Measurements from ENCODE around the gene POU2F2. TPM values are rescaled to one million over a fixed set of nuclear protein-coding genes. Genes with fewer than 3 reads are reported as not detected.

Gene POU2F2
- total and polyA plus RNA-seq, 2 experiments from 2014 or later: 1.5 to 3.0 TPM

DNA sequence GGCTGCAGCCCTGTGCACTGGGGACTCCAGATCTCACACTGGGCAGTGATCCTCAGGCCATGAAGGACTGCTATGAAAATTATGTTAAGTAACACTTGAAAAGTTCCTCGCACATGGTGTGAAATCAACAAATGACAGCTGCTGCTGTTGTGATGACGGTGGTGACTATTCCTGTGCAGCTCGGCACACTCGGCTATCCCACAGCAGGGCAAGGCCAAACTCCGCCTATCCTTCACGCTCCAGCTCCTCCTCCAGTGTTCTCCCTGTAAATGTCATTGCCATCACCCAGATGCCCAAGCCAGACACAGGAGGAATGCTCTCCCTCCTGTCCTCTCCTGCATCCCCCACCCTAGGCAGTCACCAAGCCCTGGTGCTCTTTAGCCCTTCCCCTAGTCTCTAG is 93.6 kb downstream of the POU2F2 start:
- Histone ChIP-seq H3K36me3 (ENCODE audit: low read depth) (no peaks in the 10 kb centered on the region), H3K79me2 (ENCODE audit: insufficient read depth) (no peaks in the 10 kb centered on the region), H2AFZ (no peak overlapping the region), H3K27me3 (replicated peaks; ENCODE audit: insufficient read depth) (no peaks in the 10 kb centered on the region), H3K9ac (no peak overlapping the region), H3K4me3 (no peak overlapping the region), H3K27ac (no peak overlapping the region), H3K9me3 (ENCODE audit: low read depth) (no peaks in the 10 kb centered on the region), H3K9me2 (ENCODE audit: insufficient read depth) (no peaks in the 10 kb centered on the region), H3K4me1 (ENCODE audit: insufficient read depth) (no peaks in the 10 kb centered on the region), H3F3A (ENCODE audit: insufficient read depth) (no peaks in the 10 kb centered on the region), H4K20me1 (ENCODE audit: insufficient read depth) (no peaks in the 10 kb centered on the region), H3K4me2 (ENCODE audit: unreplicated experiment) (no peak overlapping the region)
- 58% methylated on average over 6 of the region's 6 CpGs for WGBS, 2 experiments (ENCODE audit: low coverage in 1 of 2, low lambda C conversion rate in 2 of 2, missing lambda C conversion rate in 2 of 2)
- DNase-seq: no peak
- no peak for TF ChIP-seq EZH2phosphoT487 (IDR thresholded peaks at IDR 0.05; ENCODE audit: insufficient read depth, low read depth)
- no peak for TF ChIP-seq EZH2 (IDR thresholded peaks at IDR 0.05; ENCODE audit: insufficient read depth, poor library complexity, severe bottlenecking)
- in situ Hi-C loops (cut with MboI): no loop called here

DNA sequence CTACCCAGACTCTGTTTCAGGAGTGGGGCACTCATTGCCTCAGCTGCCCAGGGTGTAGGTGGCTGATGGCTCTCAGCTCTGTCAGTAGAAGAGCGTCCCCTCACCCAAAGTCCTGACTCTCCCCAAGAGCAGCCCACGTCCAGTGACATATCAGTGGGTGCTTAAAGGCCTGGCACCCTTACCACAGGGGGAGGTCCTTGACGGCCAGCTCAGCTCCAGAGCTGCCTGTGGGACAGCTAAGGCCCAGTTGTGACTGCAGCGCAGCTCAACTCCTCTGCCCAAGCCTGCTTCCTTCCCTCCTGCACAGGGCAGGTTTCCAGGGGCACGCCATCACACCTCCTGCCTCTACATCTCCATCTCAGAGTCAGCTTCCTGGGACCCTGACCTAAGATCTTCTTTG is 94.6 kb downstream of the POU2F2 start:
- H3K9me2 ChIP-seq (ENCODE audit: insufficient read depth): no peaks in the 10 kb centered on the region
- H3K79me2 ChIP-seq (ENCODE audit: insufficient read depth): no peaks in the 10 kb centered on the region
- no peak for DNase-seq
- in situ Hi-C loops (cut with MboI): no loop called here
- H3K4me3 ChIP-seq: no peak overlapping the region
- H4K20me1 ChIP-seq (ENCODE audit: insufficient read depth): no peaks in the 10 kb centered on the region
- WGBS, 2 experiments (ENCODE audit: low coverage in 1 of 2, low lambda C conversion rate in 2 of 2, missing lambda C conversion rate in 2 of 2): 52 to 60% methylated on average over 5 of the region's 5 CpGs
- H3F3A ChIP-seq (ENCODE audit: insufficient read depth): no peaks in the 10 kb centered on the region
- no peak for TF ChIP-seq EZH2 (IDR thresholded peaks at IDR 0.05; ENCODE audit: insufficient read depth, poor library complexity, severe bottlenecking)
- H3K9ac ChIP-seq: no peak overlapping the region
- no peak overlapping the region for H3K4me2 ChIP-seq (ENCODE audit: unreplicated experiment)
- no peaks in the 10 kb centered on the region for H3K36me3 ChIP-seq (ENCODE audit: low read depth)
- H3K27me3 ChIP-seq (replicated peaks; ENCODE audit: insufficient read depth): no peaks in the 10 kb centered on the region
- no peak overlapping the region for H3K27ac ChIP-seq
- no peaks in the 10 kb centered on the region for H3K4me1 ChIP-seq (ENCODE audit: insufficient read depth)
- no peaks in the 10 kb centered on the region for H3K9me3 ChIP-seq (ENCODE audit: low read depth)
- no peak overlapping the region for H2AFZ ChIP-seq

Small RNAs within 50 kb of the gene (microRNA-seq; reads per million reads assigned to microRNA genes)
- not detected for gene MIR4323 (ENCODE audit: borderline number of aligned reads)

Small RNAs within 50 kb of the gene (small RNA-seq; reads per million reads assigned to genes)
- not detected for gene MIR4323 (ENCODE audit: low read depth, low replicate concordance)

Other genes starting within 250 kb of the POU2F2 start
- 44.6 and 46.2 TPM in 2 replicates for gene ARHGEF1, start 249.3 kb downstream of the POU2F2 start, total RNA-seq (2014; rRNA removed; shearing (Covaris generic))
- gene ARHGEF1, start 249.3 kb downstream of the POU2F2 start, polyA plus RNA-seq (2016; fragmentation: Nextera tagmentation; extraction: Ambion mirVana): 44.3 and 49.6 TPM in 2 replicates
- not detected in 2 replicates for gene ERFL, start 204.0 kb downstream of the POU2F2 start, total RNA-seq (2014; rRNA removed; shearing (Covaris generic))
- gene ERFL, start 204.0 kb downstream of the POU2F2 start, polyA plus RNA-seq (2016; fragmentation: Nextera tagmentation; extraction: Ambion mirVana): not detected in 2 replicates
- 294 and 405 TPM in 2 replicates for gene RABAC1, start 173.1 kb downstream of the POU2F2 start, total RNA-seq (2014; rRNA removed; shearing (Covaris generic))
- 470 and 473 TPM in 2 replicates for gene RABAC1, start 173.1 kb downstream of the POU2F2 start, polyA plus RNA-seq (2016; fragmentation: Nextera tagmentation; extraction: Ambion mirVana)
- gene ATP1A3, start 138.2 kb downstream of the POU2F2 start, total RNA-seq (2014; rRNA removed; shearing (Covaris generic)): 0.11 and 0.63 TPM in 2 replicates
- 0.34 and 0.36 TPM in 2 replicates for gene ATP1A3, start 138.2 kb downstream of the POU2F2 start, polyA plus RNA-seq (2016; fragmentation: Nextera tagmentation; extraction: Ambion mirVana)
- gene GRIK5, start 62.2 kb downstream of the POU2F2 start, total RNA-seq (2014; rRNA removed; shearing (Covaris generic)): not detected in 2 replicates
- gene GRIK5, start 62.2 kb downstream of the POU2F2 start, polyA plus RNA-seq (2016; fragmentation: Nextera tagmentation; extraction: Ambion mirVana): not detected in 2 replicates
- 16.1 and 19.5 TPM in 2 replicates for gene ZNF574, start 56.3 kb downstream of the POU2F2 start, total RNA-seq (2014; rRNA removed; shearing (Covaris generic))
- gene ZNF574, start 56.3 kb downstream of the POU2F2 start, polyA plus RNA-seq (2016; fragmentation: Nextera tagmentation; extraction: Ambion mirVana): 14.8 and 16.6 TPM in 2 replicates
- 27.8 and 34.7 TPM in 2 replicates for gene DEDD2, start 85.2 kb upstream of the POU2F2 start, total RNA-seq (2014; rRNA removed; shearing (Covaris generic))
- 21.1 and 22.5 TPM in 2 replicates for gene DEDD2, start 85.2 kb upstream of the POU2F2 start, polyA plus RNA-seq (2016; fragmentation: Nextera tagmentation; extraction: Ambion mirVana)
- gene ZNF526, start 87.9 kb upstream of the POU2F2 start, total RNA-seq (2014; rRNA removed; shearing (Covaris generic)): 7.8 and 8.7 TPM in 2 replicates
- gene ZNF526, start 87.9 kb upstream of the POU2F2 start, polyA plus RNA-seq (2016; fragmentation: Nextera tagmentation; extraction: Ambion mirVana): 10.2 and 10.5 TPM in 2 replicates
- gene GSK3A, start 110.2 kb upstream of the POU2F2 start, total RNA-seq (2014; rRNA removed; shearing (Covaris generic)): 23.1 and 33.4 TPM in 2 replicates
- 13.0 and 13.1 TPM in 2 replicates for gene GSK3A, start 110.2 kb upstream of the POU2F2 start, polyA plus RNA-seq (2016; fragmentation: Nextera tagmentation; extraction: Ambion mirVana)
- gene ERF, start 122.7 kb upstream of the POU2F2 start, total RNA-seq (2014; rRNA removed; shearing (Covaris generic)): 29.6 and 31.9 TPM in 2 replicates
- 21.2 and 24.7 TPM in 2 replicates for gene ERF, start 122.7 kb upstream of the POU2F2 start, polyA plus RNA-seq (2016; fragmentation: Nextera tagmentation; extraction: Ambion mirVana)
- gene CIC, start 136.8 kb upstream of the POU2F2 start, total RNA-seq (2014; rRNA removed; shearing (Covaris generic)): 17.5 and 22.3 TPM in 2 replicates
- 7.8 and 8.3 TPM in 2 replicates for gene CIC, start 136.8 kb upstream of the POU2F2 start, polyA plus RNA-seq (2016; fragmentation: Nextera tagmentation; extraction: Ambion mirVana)
- 1.1 TPM in 1 of 2 replicates, not detected in the other for gene PRR19, start 169.7 kb upstream of the POU2F2 start, total RNA-seq (2014; rRNA removed; shearing (Covaris generic))
- gene PRR19, start 169.7 kb upstream of the POU2F2 start, polyA plus RNA-seq (2016; fragmentation: Nextera tagmentation; extraction: Ambion mirVana): 0.84 and 1.1 TPM in 2 replicates
- gene PAFAH1B3, start 170.2 kb upstream of the POU2F2 start, total RNA-seq (2014; rRNA removed; shearing (Covaris generic)): 22.5 and 26.0 TPM in 2 replicates
- gene PAFAH1B3, start 170.2 kb upstream of the POU2F2 start, polyA plus RNA-seq (2016; fragmentation: Nextera tagmentation; extraction: Ambion mirVana): 19.4 and 22.1 TPM in 2 replicates
- gene TMEM145, start 180.9 kb upstream of the POU2F2 start, total RNA-seq (2014; rRNA removed; shearing (Covaris generic)): not detected in 2 replicates
- gene TMEM145, start 180.9 kb upstream of the POU2F2 start, polyA plus RNA-seq (2016; fragmentation: Nextera tagmentation; extraction: Ambion mirVana): not detected in 2 replicates
- gene MEGF8, start 193.2 kb upstream of the POU2F2 start, total RNA-seq (2014; rRNA removed; shearing (Covaris generic)): 26.6 and 28.5 TPM in 2 replicates
- gene MEGF8, start 193.2 kb upstream of the POU2F2 start, polyA plus RNA-seq (2016; fragmentation: Nextera tagmentation; extraction: Ambion mirVana): 5.4 and 5.5 TPM in 2 replicates